HL-60 (cell line): Measurements from ENCODE around the gene KLC1.

Experiments used
- DNase-seq, 2 experiments: peaks; one replicate each; pipeline ENCODE4 v3.0.0-alpha.2; 2010 to 2020; ENCODE audit warnings: low read depth in 1 of 2, low spot score in 1 of 2
- H3K27ac ChIP-seq: fragments of 250-450 bp; sonication (Bioruptor Pico); replicated peaks from 2 replicates; pipeline ENCODE4 v1.5.1; 2020; ENCODE audit warnings: mild to moderate bottlenecking, moderate library complexity
- H3K27me3 ChIP-seq: fragments of 250-450 bp; sonication (Bioruptor Pico); 2 replicates; pipeline ENCODE4 v1.5.1; 2021; ENCODE audit warnings: mild to moderate bottlenecking, moderate library complexity; ENCODE audit not compliant: insufficient read depth, poor library complexity, severe bottlenecking
- H3K4me3 ChIP-seq: replicated peaks from 2 replicates; pipeline ENCODE4 v1.5.1; 2011; ENCODE audit warnings: mild to moderate bottlenecking, control low read depth, low read length; ENCODE audit not compliant: insufficient read depth
- CTCF ChIP-seq: IDR thresholded peaks from one replicate; pipeline ENCODE4 v1.5.1; 2011; ENCODE audit warnings: low read length, control low read depth, inconsistent platforms; ENCODE audit not compliant: insufficient read depth
- GABPA ChIP-seq: IDR thresholded peaks from 2 replicates; pipeline ENCODE4 v1.6.1; 2012; ENCODE audit warnings: low read depth
- POLR2AphosphoS5 ChIP-seq: IDR thresholded peaks from 2 replicates; pipeline ENCODE4 v1.6.1; 2012; ENCODE audit warnings: low read depth
- SPI1 ChIP-seq: IDR thresholded peaks from 2 replicates; pipeline ENCODE4 v1.6.1; 2012; ENCODE audit warnings: low read depth, mild to moderate bottlenecking, borderline replicate concordance
- TF ChIP-seq, protein P1 (sequence below): IDR thresholded peaks from 2 replicates; pipeline ENCODE4 v1.6.1; 2012; ENCODE audit warnings: low read depth; ENCODE audit not compliant: insufficient replicate concordance

The KLC1 gene

GRCh38 chr14:103687712-103688111 lies 58.7 kb downstream of the KLC1 start:
- no peak for DNase-seq
- Histone ChIP-seq H3K27ac (no peak overlapping the region), H3K4me3 (no peak overlapping the region), H3K27me3 (no peaks in the 10 kb centered on the region)
- TF ChIP-seq GABPA (no peak), POLR2AphosphoS5 (no peak), CTCF (no peak), SPI1 (no peak)
- TF ChIP-seq, protein P1, sequence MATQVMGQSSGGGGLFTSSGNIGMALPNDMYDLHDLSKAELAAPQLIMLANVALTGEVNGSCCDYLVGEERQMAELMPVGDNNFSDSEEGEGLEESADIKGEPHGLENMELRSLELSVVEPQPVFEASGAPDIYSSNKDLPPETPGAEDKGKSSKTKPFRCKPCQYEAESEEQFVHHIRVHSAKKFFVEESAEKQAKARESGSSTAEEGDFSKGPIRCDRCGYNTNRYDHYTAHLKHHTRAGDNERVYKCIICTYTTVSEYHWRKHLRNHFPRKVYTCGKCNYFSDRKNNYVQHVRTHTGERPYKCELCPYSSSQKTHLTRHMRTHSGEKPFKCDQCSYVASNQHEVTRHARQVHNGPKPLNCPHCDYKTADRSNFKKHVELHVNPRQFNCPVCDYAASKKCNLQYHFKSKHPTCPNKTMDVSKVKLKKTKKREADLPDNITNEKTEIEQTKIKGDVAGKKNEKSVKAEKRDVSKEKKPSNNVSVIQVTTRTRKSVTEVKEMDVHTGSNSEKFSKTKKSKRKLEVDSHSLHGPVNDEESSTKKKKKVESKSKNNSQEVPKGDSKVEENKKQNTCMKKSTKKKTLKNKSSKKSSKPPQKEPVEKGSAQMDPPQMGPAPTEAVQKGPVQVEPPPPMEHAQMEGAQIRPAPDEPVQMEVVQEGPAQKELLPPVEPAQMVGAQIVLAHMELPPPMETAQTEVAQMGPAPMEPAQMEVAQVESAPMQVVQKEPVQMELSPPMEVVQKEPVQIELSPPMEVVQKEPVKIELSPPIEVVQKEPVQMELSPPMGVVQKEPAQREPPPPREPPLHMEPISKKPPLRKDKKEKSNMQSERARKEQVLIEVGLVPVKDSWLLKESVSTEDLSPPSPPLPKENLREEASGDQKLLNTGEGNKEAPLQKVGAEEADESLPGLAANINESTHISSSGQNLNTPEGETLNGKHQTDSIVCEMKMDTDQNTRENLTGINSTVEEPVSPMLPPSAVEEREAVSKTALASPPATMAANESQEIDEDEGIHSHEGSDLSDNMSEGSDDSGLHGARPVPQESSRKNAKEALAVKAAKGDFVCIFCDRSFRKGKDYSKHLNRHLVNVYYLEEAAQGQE = no peak

DNA sequence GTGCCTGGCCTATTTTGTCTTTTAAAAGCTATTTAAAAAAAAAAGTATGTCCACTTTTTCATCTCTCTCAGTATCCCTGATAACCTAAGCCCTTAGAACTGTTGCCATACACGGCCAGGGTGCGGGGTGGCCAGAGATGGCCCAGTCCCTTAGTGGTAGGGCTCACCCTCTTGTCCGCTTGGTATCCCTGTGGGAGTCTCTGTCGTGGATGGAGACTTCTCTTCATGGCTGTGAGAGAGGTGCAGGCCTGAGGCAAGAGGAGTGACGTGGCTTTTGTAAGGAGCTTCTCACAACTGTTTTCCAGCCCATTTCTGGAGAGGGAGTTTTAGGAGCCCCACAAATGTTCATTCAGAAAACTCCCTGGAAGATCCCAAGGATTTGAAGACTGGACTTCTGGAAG lies 59.4 kb downstream of the KLC1 start:
- no peaks in the 10 kb centered on the region for H3K27me3 ChIP-seq
- no peak for DNase-seq
- H3K4me3 ChIP-seq = no peak overlapping the region
- TF ChIP-seq CTCF (no peak), POLR2AphosphoS5 (no peak), SPI1 (no peak), GABPA (no peak)
- TF ChIP-seq, protein P1 = no peak
- H3K27ac ChIP-seq = no peak overlapping the region

DNA sequence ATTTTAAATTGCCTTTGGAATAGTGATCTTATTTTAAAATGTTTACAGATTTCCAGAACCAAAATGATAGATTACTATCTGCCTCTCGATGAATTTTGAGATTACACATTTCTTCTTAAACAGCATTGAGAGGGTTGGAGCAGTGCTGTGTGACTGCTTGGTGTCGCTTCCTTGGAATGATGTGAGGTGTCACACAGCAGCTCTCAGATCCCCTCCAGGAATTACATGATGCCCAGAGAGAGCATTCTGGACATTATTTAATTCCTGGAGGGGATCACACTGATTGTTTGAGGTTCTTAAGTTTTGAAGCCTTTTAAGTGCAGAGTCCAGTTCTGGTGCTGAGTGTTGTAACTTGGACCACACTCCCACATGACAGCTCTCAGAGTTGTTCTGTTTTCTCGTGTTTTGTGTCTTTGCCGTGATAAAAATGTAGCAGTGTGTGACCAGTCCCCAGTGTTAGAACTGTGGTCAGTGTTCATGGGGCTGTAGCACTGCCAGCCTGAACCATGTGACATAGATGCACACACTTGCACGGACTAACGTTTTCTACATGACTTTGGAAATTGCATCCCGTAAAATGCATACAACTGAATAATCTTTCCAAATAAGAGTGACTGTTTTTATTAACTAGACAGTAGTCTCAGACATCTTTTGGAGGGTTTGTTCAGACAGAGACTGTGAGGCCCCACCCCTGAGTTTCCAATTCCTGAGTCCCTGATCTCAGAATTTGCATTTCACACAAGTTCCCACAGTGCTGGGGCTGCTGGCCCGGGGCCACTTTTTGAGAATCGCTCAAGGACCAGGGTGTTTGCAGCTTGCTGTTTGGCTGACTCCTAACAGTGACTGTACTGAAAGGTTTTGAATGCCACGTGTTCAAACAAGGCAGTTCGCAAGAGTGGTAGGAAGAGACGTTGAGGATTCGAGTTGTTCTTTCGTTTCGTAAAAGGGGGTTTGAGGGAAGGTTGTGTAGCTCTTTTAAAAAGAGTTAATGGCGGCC lies 60.2 kb downstream of the KLC1 start:
- TF ChIP-seq, protein P1 = no peak
- TF ChIP-seq SPI1 (no peak), GABPA (no peak), CTCF (no peak), POLR2AphosphoS5 (no peak)
- H3K27me3 ChIP-seq = no peaks in the 10 kb centered on the region
- DNase-seq = no peak
- H3K27ac ChIP-seq = no peak overlapping the region
- no peak overlapping the region for H3K4me3 ChIP-seq
